GM12878 (cell line): ENCODE data around the gene FKBP11. TPM values are rescaled to one million over a fixed set of nuclear protein-coding genes. Genes with fewer than 3 reads are reported as not detected.
A peak's percentile ranks its signal among the peaks of the same experiment; 100 is the strongest.

Experiments used
- ATAC-seq: fragments of 200-7000 bp; cut with Tn5 transposase; 3 replicates; pipeline ENCODE4 v1.9.1; 2020; ENCODE audit warnings: mild to moderate bottlenecking, moderate library complexity
- BruUV-seq: library from RNA; stranded (reverse); fragments of 400-500 nt; replicated peaks from 2 replicates; lab custom pipeline; 2021; lab: Mats Ljungman, UMichigan
- CTCF ChIA-PET: fragments of 300-600 bp; sonication (Branson Sonifier 250); formaldehyde crosslinking; extraction: SDS; loops from one replicate; lab custom pipeline; 2021; ENCODE audit warnings: inconsistent platforms; lab: Yijun Ruan, JAX
- POLR2A ChIA-PET: fragments of 350-600 bp; formaldehyde crosslinking; extraction: SDS; loops from one replicate; lab custom pipeline; 2021; ENCODE audit warnings: inconsistent platforms; lab: Charles Lee
- RAD21 ChIA-PET: fragments of 300-600 bp; sonication (Branson Sonifier 250); formaldehyde crosslinking; loops from one replicate; lab custom pipeline; 2023; ENCODE audit warnings: antibody characterized with exemption; ENCODE audit not compliant: unreplicated experiment; lab: Charles Lee
- SMC1A ChIA-PET: fragments of 300-600 bp; sonication (Branson Sonifier 250); formaldehyde crosslinking; loops from one replicate; lab custom pipeline; 2023; ENCODE audit not compliant: unreplicated experiment, uncharacterized antibody; lab: Charles Lee
- DNase-seq: peaks from one replicate; pipeline ENCODE4 v3.0.0-alpha.2; 2011; ENCODE audit warnings: low read depth, low spot score
- FAIRE-seq: peaks from 3 replicates; lab custom pipeline; 2011; peaks lifted over from hg19 to GRCh38; lab: Jason Lieb, UNC
- H2AFZ ChIP-seq: 2 replicates; pipeline ENCODE4 v1.6.0; 2011; ENCODE audit warnings: low read depth, low read length, control low read depth; ENCODE audit not compliant: control insufficient read depth
- H3K27ac ChIP-seq: 2 replicates; pipeline ENCODE4 v1.5.1; 2011; ENCODE audit warnings: control low read depth; ENCODE audit not compliant: control insufficient read depth, insufficient read depth
- H3K27me3 ChIP-seq, 2 experiments: replicated peaks in 1 of 2; 2 replicates each; pipeline versions ENCODE4 v1.6.0 to v1.6.1; 2011; ENCODE audit warnings: low read length in 1 of 2; ENCODE audit not compliant: control insufficient read depth in 2 of 2, insufficient read depth in 2 of 2
- H3K36me3 ChIP-seq, 2 experiments: 2 replicates each; pipeline ENCODE4 v1.5.1; 2011; ENCODE audit warnings: low read length in 1 of 2; ENCODE audit not compliant: control insufficient read depth in 2 of 2, insufficient read depth in 2 of 2
- H3K4me1 ChIP-seq: 2 replicates; pipeline ENCODE4 v1.6.1; 2011; ENCODE audit warnings: mild to moderate bottlenecking, low read length, moderate library complexity, mixed read lengths; ENCODE audit not compliant: control insufficient read depth, insufficient read depth
- H3K4me2 ChIP-seq: 2 replicates; pipeline ENCODE4 v1.6.0; 2011; ENCODE audit warnings: control low read depth; ENCODE audit not compliant: control insufficient read depth, insufficient read depth
- H3K4me3 ChIP-seq: fragments of 200-600 bp; sonication (generic); 2 replicates; pipeline ENCODE4 v1.5.1; 2016
- H3K79me2 ChIP-seq: 2 replicates; pipeline ENCODE4 v1.6.0; 2011; ENCODE audit warnings: low read length; ENCODE audit not compliant: control insufficient read depth, insufficient read depth
- H3K9ac ChIP-seq: 2 replicates; pipeline ENCODE4 v1.8.0; 2011; ENCODE audit warnings: low read length, control low read depth, mixed read lengths; ENCODE audit not compliant: control insufficient read depth, insufficient read depth
- H3K9me3 ChIP-seq: replicated peaks from 3 replicates; pipeline ENCODE4 v1.5.1; 2011; ENCODE audit warnings: mild to moderate bottlenecking, low read length; ENCODE audit not compliant: control insufficient read depth, insufficient read depth
- H4K20me1 ChIP-seq: 2 replicates; pipeline ENCODE4 v1.6.0; 2011; ENCODE audit not compliant: control insufficient read depth, insufficient read depth
- BACH1 ChIP-seq: fragments of 450-650 bp; IDR thresholded peaks from 2 replicates; pipeline ENCODE4 v1.6.1; 2017; ENCODE audit warnings: mild to moderate bottlenecking, borderline replicate concordance
- BMI1 ChIP-seq: fragments of 450-650 bp; IDR thresholded peaks from 2 replicates; pipeline ENCODE4 v1.6.1; 2016; ENCODE audit warnings: mild to moderate bottlenecking, moderate library complexity, borderline replicate concordance
- NFYA ChIP-seq: IDR thresholded peaks from 2 replicates; pipeline ENCODE4 v1.6.1; 2011; ENCODE audit warnings: low read depth, mild to moderate bottlenecking, low read length, improper control_type of control experiment, borderline replicate concordance
- NR2C1 ChIP-seq: fragments of 450-650 bp; IDR thresholded peaks from 2 replicates; pipeline ENCODE4 v1.6.1; 2017; ENCODE audit warnings: antibody characterized with exemption, mild to moderate bottlenecking, moderate library complexity
- RCOR1 ChIP-seq: conservative IDR thresholded peaks from 2 replicates; pipeline ENCODE4 v1.6.1; 2012; ENCODE audit warnings: low read depth, low read length, improper control_type of control experiment
- RFX5 ChIP-seq: IDR thresholded peaks from 2 replicates; pipeline ENCODE4 v1.6.1; 2011; ENCODE audit warnings: low read depth, low read length, improper control_type of control experiment
- SMARCA5 ChIP-seq: fragments of 450-650 bp; IDR thresholded peaks from 2 replicates; pipeline ENCODE4 v1.6.1; 2017; ENCODE audit warnings: mild to moderate bottlenecking
- SMC3 ChIP-seq: IDR thresholded peaks from 2 replicates; pipeline ENCODE4 v1.6.1; 2011; ENCODE audit warnings: low read length, improper control_type of control experiment, borderline replicate concordance
- SRF ChIP-seq, 2 experiments: IDR thresholded peaks; 2 replicates each; pipeline ENCODE4 v1.6.1; 2011; ENCODE audit warnings: low read depth in 2 of 2, low read length in 2 of 2, mild to moderate bottlenecking in 1 of 2, moderate library complexity in 1 of 2
- YY1 ChIP-seq: IDR thresholded peaks from 2 replicates; pipeline ENCODE4 v1.6.1; 2011; ENCODE audit warnings: low read depth, mild to moderate bottlenecking, low read length
- ZNF24 ChIP-seq: fragments of 450-650 bp; IDR thresholded peaks from 2 replicates; pipeline ENCODE4 v1.6.1; 2017; ENCODE audit warnings: antibody characterized with exemption, mild to moderate bottlenecking
- ZNF622 ChIP-seq: fragments of 450-650 bp; IDR thresholded peaks from 2 replicates; pipeline ENCODE4 v1.6.1; 2017; ENCODE audit warnings: mild to moderate bottlenecking, inconsistent platforms
- in situ Hi-C: fragments of 300-500 bp; cut with MboI; formaldehyde crosslinking; loops from 9 replicates; pipeline ENCODE4 v1.14.3; 2018; ENCODE audit warnings: mixed read lengths
- intact Hi-C: fragments of 100-400 bp; cut with micrococcal nuclease; formaldehyde crosslinking; loops from one replicate; pipeline ENCODE4 v1.14.2; 2022; ENCODE audit not compliant: unreplicated experiment
- polyA plus RNA-seq, 11 experiments: library from polyadenylated mRNA; depleted of rRNA in 4 of 11; unstranded in 6 of 11; stranded (reverse) in 5 of 11; fragments of >200 nt; fragmentation: Nextera tagmentation in 4 of 11; fragmentation: Illumina TruSeq in 1 of 11; extraction: Ambion mirVana in 4 of 11; extraction: Trizol in 1 of 11; gene quantifications; 1 replicate in 1 of 11; 2 replicates in 10 of 11; pipeline versions ENCODE4 v1.2.1 to v1.2.3, GENCODE V29; 2011 to 2016; ENCODE audit warnings: inconsistent platforms in 2 of 11, missing spikeins in 2 of 11, low read depth in 1 of 11
- total RNA-seq, 4 experiments: library from RNA; depleted of rRNA in 3 of 4; stranded (reverse); fragments of >200 nt in 3 of 4; fragmentation: Illumina TruSeq in 1 of 4; extraction: Trizol in 1 of 4; gene quantifications; 2 replicates each; pipeline versions ENCODE4 v1.2.1 to v1.2.3, GENCODE V29; 2013 to 2021
- TF ChIP-seq, protein P1 (sequence below): fragments of 450-650 bp; IDR thresholded peaks from 2 replicates; pipeline ENCODE4 v1.6.1; 2018; ENCODE audit warnings: mild to moderate bottlenecking, low read depth, moderate library complexity; ENCODE audit not compliant: partially characterized antibody
- TF ChIP-seq, protein P2 (sequence below), 3 experiments: IDR thresholded peaks in 2 of 3; conservative IDR thresholded peaks in 1 of 3; 2 replicates each; pipeline ENCODE4 v1.5.1; 2011; ENCODE audit warnings: low read depth in 3 of 3, low read length in 3 of 3, mild to moderate bottlenecking in 3 of 3, control low read depth in 2 of 3, moderate library complexity in 2 of 3, inconsistent platforms in 1 of 3, mixed read lengths in 1 of 3; ENCODE audit not compliant: control insufficient read depth in 2 of 3, insufficient read depth in 1 of 3; ENCODE audit errors: extremely low read depth in 1 of 3
- TF ChIP-seq, protein P3 (sequence below): fragments of 450-650 bp; IDR thresholded peaks from 2 replicates; pipeline ENCODE4 v1.6.1; 2018; ENCODE audit warnings: borderline replicate concordance, mild to moderate bottlenecking; ENCODE audit not compliant: partially characterized antibody

FKBP11 gene
- total and polyA plus RNA-seq, 10 of the 15 experiments (the other 5 are each of a cell fraction or from before 2014, with no cell fraction given): 25.0 to 135 (median 56.5) TPM

GRCh38 chr12:48936379-48936979, 11.2 kb upstream of the FKBP11 start:
- in situ Hi-C loops: no loop called here
- ChIA-PET CTCF (interaction anchor here (0.6 to 4.6 kb wide), 31 partner anchors 9 to 101 kb away, joined by 3 to 41 read pairs (median 4); partner anchors contain the start of genes ARF3, DDN, DDX23 and FKBP11), RAD21 (interaction anchor here (0.9 to 2.9 kb wide), 3 partner anchors 11 to 83 kb away, joined by 3 to 16 read pairs (median 5); partner anchors contain the start of genes DDX23 and FKBP11), POLR2A (no interaction called here), SMC1A (interaction anchor here (0.9 to 5.1 kb wide), 5 partner anchors 11 to 84 kb away, joined by 3 to 25 read pairs (median 5); partner anchors contain the start of genes ARF3, DDX23 and FKBP11)
- Histone ChIP-seq H2AFZ (no peak overlapping the region), H3K79me2 (no peaks in the 10 kb centered on the region), H3K4me3 (no peak overlapping the region), H3K9ac (no peak overlapping the region), H3K36me3 (peaks cover 33 to 39% of the 10 kb centered on the region in 2 experiments), H3K27ac (no peak overlapping the region), H3K27me3 (no peaks in the 10 kb centered on the region), H4K20me1 (no peaks in the 10 kb centered on the region), H3K9me3 (no peaks in the 10 kb centered on the region), H3K4me1 (no peaks in the 10 kb centered on the region), H3K4me2 (no peak overlapping the region)
- BruUV-seq: TSS peak; percentile 38
- ATAC-seq (peak; percentile 95), FAIRE-seq (peak; percentile 61), DNase-seq (no peak)
- intact Hi-C loops: loop anchor here (1.0 kb wide), 1 partner anchor 83 kb away; no protein-coding TSS in a partner anchor
- TF ChIP-seq SMARCA5 (no peak), NR2C1 (no peak), NFYA (no peak), SRF (IDR thresholded peaks at IDR 0.05; ENCODE audit: low read depth in 2 of 2, low read length in 2 of 2) (no peak), RFX5 (no peak), BACH1 (no peak), ZNF24 (no peak), ZNF622 (no peak), BMI1 (no peak), SMC3 (peak; percentile 59), RCOR1 (no peak), YY1 (peak; percentile 56; the same call in 1 of the 2 replicates)
- TF ChIP-seq, protein P1, sequence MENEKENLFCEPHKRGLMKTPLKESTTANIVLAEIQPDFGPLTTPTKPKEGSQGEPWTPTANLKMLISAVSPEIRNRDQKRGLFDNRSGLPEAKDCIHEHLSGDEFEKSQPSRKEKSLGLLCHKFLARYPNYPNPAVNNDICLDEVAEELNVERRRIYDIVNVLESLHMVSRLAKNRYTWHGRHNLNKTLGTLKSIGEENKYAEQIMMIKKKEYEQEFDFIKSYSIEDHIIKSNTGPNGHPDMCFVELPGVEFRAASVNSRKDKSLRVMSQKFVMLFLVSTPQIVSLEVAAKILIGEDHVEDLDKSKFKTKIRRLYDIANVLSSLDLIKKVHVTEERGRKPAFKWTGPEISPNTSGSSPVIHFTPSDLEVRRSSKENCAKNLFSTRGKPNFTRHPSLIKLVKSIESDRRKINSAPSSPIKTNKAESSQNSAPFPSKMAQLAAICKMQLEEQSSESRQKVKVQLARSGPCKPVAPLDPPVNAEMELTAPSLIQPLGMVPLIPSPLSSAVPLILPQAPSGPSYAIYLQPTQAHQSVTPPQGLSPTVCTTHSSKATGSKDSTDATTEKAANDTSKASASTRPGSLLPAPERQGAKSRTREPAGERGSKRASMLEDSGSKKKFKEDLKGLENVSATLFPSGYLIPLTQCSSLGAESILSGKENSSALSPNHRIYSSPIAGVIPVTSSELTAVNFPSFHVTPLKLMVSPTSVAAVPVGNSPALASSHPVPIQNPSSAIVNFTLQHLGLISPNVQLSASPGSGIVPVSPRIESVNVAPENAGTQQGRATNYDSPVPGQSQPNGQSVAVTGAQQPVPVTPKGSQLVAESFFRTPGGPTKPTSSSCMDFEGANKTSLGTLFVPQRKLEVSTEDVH: no peak
- TF ChIP-seq, protein P2, sequence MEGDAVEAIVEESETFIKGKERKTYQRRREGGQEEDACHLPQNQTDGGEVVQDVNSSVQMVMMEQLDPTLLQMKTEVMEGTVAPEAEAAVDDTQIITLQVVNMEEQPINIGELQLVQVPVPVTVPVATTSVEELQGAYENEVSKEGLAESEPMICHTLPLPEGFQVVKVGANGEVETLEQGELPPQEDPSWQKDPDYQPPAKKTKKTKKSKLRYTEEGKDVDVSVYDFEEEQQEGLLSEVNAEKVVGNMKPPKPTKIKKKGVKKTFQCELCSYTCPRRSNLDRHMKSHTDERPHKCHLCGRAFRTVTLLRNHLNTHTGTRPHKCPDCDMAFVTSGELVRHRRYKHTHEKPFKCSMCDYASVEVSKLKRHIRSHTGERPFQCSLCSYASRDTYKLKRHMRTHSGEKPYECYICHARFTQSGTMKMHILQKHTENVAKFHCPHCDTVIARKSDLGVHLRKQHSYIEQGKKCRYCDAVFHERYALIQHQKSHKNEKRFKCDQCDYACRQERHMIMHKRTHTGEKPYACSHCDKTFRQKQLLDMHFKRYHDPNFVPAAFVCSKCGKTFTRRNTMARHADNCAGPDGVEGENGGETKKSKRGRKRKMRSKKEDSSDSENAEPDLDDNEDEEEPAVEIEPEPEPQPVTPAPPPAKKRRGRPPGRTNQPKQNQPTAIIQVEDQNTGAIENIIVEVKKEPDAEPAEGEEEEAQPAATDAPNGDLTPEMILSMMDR (IDR thresholded peaks at IDR 0.05 in 2 of 3, conservative IDR thresholded peaks at IDR 0.05 in 1 of 3; ENCODE audit: control insufficient read depth in 2 of 3, extremely low read depth in 1 of 3, insufficient read depth in 1 of 3, low read depth in 3 of 3, low read length in 3 of 3): peak; percentile 83 to 95 (median 90)
- TF ChIP-seq, protein P3, sequence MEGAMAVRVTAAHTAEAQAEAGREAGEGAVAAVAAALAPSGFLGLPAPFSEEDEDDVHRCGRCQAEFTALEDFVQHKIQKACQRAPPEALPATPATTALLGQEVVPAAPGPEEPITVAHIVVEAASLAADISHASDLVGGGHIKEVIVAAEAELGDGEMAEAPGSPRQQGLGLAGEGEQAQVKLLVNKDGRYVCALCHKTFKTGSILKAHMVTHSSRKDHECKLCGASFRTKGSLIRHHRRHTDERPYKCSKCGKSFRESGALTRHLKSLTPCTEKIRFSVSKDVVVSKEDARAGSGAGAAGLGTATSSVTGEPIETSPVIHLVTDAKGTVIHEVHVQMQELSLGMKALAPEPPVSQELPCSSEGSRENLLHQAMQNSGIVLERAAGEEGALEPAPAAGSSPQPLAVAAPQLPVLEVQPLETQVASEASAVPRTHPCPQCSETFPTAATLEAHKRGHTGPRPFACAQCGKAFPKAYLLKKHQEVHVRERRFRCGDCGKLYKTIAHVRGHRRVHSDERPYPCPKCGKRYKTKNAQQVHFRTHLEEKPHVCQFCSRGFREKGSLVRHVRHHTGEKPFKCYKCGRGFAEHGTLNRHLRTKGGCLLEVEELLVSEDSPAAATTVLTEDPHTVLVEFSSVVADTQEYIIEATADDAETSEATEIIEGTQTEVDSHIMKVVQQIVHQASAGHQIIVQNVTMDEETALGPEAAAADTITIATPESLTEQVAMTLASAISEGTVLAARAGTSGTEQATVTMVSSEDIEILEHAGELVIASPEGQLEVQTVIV: no peak
